OCI-LY7 (cell line): ENCODE data around the gene GABARAP.

Experiments used
- EZH2phosphoT487 ChIP-seq: fragments of 200-600 bp; sonication (generic); IDR thresholded peaks from 2 replicates; pipeline ENCODE4 v1.6.1; 2018; ENCODE audit warnings: low read depth, borderline replicate concordance, mild to moderate bottlenecking, mixed run types, antibody characterized with exemption, low read length, moderate library complexity, mixed read lengths
- TF ChIP-seq, protein P1 (sequence below): fragments of 200-600 bp; sonication (generic); conservative IDR thresholded peaks from 2 replicates; pipeline ENCODE4 v1.5.1; 2014; ENCODE audit warnings: mild to moderate bottlenecking, antibody characterized with exemption, low read length, moderate library complexity, mixed read lengths

DNA sequence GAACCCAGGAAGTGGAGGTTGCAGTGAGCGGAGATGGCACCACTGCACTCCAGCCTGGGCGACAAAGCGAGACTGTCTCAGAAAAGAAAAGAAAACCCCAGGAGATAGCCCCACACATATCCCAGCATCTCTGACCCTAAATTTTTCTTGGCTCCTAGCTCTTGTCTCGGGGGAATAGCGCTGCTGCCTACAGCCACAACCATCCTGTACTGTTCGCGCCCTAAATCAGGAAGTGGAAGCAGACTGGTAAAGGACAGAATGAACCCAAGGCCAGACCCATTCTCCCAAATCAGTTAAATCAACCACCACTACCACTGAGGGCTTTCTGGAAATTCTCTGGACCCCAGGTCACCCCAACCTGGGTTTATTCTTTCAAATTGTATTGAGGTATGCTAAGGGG is 7.6 kb upstream of the GABARAP start:
- TF ChIP-seq, protein P1, sequence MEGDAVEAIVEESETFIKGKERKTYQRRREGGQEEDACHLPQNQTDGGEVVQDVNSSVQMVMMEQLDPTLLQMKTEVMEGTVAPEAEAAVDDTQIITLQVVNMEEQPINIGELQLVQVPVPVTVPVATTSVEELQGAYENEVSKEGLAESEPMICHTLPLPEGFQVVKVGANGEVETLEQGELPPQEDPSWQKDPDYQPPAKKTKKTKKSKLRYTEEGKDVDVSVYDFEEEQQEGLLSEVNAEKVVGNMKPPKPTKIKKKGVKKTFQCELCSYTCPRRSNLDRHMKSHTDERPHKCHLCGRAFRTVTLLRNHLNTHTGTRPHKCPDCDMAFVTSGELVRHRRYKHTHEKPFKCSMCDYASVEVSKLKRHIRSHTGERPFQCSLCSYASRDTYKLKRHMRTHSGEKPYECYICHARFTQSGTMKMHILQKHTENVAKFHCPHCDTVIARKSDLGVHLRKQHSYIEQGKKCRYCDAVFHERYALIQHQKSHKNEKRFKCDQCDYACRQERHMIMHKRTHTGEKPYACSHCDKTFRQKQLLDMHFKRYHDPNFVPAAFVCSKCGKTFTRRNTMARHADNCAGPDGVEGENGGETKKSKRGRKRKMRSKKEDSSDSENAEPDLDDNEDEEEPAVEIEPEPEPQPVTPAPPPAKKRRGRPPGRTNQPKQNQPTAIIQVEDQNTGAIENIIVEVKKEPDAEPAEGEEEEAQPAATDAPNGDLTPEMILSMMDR = no peak
- no peak for TF ChIP-seq EZH2phosphoT487
